ENCODE results near the gene HLA-DQB1.
"Not testable (repeated sequence)": the region's sequence is repeated elsewhere in the genome, so short reads cannot be mapped to it uniquely, and the experiment has no call there.

HLA-DQB1 gene

DNA sequence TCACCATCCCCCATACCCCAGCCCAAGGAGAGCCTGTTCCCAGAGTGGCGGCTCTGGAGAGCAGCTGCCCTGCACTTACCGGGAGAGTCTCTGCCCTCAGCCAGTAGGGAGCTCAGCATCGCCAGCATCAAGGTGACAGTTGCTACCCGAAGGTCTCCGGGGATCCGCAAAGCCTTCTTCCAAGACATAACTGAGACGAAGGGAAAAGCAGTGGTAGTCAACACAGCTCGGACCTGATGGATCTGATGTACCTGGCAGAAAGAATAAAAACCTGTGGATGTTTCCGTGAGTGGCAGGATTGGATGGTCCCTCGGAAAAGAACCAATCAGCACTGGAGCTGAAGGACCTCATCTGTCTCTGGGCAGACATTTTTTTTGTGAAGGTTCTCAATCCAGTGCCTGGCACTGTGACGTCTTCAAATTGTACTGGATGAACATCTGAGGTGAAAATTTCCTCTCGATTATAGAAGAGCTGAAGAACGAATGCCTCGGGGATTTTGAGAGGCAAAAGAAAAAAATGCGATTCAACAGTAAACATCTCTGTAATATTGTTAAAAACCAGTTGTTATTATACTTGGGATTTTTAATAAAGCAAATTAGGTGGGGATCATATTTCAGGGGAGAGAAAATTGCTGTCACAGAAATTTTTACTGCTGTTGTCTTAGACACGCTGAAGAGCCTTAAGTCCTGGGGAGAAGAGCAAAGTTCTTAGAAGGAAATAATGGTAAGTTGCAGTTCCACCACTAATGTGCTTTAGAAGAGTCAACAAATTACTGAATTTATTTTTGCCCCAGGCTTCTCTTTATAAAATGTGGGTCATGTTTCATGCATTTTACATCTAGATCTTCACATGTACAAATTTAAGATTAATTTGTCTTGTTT lies at the start of gene HLA-DQB1:
Gene HLA-DQB1 (minus strand): TSS at position 238 of the 881 bp plus-strand sequence. CDS start 50 bp downstream, at position 188.
- peak; percentile 25 for DNase-seq

DNA sequence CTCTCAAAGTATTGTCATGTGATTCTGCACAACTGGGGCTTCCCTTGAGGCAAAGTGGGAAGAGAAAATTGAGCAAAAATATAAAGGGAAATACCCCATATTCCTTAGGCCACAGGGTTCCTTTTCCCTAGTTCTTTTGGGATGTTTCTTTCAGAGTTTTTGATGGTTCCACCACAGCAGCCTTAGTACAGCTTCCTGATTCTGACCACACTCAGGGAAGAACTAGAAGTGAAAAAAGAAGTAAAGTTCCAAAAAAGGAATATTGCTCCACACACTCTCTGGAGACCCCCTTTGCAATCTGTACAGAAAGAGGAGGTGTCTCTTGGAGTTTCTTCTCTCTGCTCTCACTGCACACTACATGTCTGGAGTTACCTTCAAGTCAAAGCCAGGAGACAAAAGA lies 46.8 kb upstream of the HLA-DQB1 start:
- no peak for DNase-seq

DNA sequence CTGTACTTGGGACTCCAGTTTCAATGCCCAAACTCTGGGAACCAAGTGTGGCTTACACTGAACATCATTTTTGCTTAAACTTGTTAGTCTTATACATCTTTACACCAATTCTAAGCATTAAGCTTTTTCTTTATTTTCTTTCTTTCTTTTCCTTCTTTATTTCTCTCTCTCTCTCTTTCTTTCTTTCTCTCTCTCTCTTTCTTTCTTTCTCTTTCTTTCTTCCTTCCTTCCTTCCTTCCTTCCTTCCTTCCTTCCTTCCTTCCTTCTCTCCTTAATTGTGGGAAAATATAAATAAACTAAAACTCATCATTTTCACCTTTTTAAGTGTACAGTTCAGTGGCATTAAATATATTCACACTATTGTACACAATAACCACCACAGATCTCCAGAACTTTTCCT lies 43.2 kb upstream of the HLA-DQB1 start:
- DNase-seq: no peak

DNA sequence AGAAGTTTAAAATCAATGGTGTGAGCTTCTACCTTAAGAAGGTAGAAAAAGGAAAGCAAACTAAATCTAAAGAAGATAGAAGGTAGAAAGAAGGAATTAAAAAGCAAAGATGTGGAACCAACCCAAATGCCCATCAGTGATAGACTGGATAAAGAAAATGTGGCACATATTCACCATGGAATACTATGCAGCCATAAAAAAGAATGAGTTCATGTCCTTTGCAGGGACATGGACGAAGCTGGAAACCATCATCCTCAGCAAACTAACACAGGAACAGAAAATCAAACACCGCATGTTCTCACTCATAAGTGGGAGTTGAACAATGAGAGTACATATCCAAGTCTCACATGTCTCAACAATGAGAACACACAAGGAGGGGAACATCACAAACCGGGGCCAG lies 38.7 kb upstream of the HLA-DQB1 start:
- DNase-seq: not testable (repeated sequence)

DNA sequence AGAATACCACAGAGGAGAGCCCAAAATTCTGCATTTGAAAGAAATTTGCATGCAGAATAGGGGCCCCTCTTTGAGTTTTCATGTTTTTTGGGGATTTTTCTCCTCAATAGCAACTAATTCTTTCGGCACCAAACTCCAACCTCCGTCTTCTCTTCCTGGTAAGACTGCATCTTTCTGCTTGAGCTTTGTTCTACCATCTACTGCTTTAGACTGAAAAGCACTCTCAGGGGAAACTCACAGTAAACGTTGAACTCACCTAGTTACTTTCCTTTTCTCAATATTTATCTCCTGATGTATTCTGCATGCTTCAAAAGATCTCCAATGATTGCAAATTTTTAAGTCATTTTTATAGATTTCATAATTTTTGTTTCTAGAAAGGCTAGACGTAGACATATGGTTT lies 36.9 kb upstream of the HLA-DQB1 start:
- no peak for DNase-seq

DNA sequence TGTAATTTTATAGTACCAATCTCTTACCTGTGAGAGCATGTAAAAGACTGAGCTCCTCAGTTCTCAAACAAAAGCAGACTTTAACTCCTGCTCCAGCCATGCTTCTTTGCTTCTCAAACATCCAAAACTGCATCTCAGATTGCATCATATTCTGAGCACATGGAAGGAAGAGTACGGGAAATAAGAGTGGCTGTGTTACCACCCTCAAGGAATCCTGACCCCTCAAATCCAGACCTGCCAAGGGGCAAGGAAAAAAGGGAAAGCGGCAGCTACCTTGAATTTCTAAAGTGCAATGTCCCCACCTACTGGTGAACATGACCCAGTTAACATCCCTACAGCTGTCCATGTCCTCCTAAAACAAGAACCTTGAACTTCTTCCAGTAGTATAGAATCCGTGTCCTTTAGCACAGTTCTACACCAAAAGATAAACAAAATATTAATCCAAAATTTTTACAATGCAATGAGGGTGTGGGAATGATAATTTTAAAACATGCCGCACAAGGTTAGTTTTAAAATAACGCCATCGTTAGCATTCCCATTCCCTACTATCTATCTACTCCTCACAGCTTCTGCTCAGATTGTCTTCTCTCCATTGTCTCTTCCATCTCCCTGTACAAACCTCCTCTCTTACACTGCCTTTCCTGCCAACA lies 34.1 kb upstream of the HLA-DQB1 start:
- peak; percentile 15 for DNase-seq

DNA sequence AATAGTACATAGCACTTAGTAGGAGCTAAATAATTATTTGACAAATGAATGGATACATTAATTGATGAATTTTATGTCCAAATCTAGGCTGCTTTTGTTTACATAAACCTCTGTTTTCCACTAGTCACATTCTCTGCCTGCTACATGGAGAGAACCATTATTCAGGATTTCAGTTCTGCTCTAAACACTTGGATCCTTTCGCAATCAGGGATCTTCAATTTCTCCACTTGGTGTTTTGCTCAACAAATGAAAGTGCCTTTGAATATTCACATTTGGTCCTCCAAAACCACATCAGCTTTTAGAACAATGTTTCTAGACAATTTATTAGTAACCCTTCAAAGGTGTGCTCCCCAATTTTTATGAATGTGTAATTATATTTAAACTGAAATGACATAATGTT lies 30.6 kb upstream of the HLA-DQB1 start:
- no peak for DNase-seq

DNA sequence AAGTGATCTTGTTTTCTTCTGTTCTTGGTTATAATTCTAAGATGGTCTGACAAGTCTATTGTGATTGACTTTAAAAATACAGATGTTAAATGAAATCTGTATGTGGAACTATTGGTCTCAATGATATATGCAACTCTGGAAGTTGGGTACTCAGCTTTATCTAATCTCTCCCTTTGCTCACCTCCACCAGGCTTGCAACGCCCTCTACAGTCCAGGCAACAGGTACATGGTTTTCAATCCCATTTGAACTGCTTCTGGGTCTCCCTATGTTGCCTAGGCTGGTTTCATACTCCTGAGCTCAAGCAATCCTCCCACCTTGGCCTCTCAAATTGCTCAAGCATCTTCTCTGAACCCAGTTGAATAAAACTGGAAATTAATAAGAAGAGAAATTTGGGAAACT lies 25.6 kb upstream of the HLA-DQB1 start:
- DNase-seq: peak; percentile 56

DNA sequence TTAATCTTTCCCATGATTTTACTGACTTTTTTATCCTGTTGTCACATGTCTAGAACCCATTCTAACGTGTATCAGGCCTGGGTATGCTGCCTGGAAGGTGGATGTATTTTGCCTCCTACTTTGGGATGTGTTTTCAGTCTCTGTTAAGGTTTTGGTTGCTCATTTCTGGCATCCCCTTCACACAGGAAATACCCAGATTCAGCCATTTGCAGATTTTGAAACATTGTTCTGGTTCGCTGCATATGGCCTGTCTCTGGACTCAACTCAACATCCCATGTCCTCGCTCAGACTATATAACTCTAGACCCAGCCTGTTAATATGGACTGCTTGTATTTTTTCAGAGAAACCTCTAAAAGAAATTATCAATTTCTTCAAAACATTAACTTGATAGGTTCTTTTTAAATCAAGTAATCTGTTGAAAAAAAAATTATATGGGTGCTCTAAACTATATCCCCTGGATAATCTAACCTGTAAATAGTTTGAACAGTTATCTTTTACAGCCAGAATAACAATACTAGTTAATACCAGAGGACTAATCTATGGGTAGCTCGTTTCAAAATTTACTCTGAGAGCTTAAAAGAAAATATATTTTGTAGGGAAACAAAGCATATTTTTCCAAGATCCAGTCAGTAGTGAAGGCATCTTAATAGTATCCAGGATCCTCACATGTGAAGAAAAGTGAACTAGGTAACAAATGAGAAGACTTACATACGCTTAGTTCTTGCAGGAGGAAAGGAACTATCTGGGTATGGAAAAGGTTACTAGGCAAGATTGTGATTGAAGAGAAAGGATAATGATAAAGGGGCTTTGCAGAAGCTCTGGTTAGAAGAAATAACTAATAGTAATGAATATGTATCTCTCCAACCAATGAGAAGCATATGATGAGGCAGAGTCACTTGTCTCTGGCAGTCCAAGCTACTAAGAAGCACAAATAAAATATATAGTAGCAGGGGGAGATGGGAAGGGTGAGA lies 23.4 kb upstream of the HLA-DQB1 start:
- no peak for DNase-seq

DNA sequence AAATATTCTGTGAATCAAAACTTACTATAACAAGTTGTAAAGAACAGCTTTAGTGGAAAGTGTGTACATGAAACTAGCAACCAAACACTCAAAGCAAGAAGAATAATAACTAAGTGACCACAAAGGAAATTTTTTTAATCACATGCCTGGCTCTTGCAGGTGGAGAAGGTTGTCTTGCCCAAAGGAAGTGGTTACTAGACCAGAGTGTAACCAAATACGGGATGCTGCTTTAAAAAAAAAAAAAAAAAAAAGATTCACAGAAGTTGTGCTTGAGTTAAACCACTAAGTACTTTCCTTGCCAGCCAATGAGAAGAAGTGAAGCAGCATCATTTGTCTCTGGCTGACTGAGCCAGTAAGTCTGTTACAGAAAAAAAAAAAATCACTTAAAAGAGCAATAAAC lies 19.1 kb upstream of the HLA-DQB1 start:
- peak; percentile 3 for DNase-seq

DNA sequence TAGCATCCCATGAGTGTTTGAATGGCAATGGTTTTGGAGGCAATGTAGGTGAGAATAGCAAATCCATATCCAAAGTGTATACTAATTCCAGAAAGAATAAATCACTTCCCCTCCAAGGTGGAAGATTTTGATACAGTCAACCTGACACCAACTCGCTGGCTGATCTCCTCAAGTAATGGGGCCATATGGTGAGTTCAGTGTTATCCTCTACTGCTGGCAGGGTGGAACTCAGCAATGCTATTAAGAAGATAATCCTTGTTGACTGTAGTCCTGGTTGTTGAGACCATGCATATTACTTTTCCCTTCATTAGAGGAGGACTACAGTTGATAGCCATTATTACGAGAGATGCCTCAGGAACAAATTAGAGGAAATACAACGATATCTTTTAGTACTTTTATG lies 17.8 kb upstream of the HLA-DQB1 start:
- DNase-seq: no peak

DNA sequence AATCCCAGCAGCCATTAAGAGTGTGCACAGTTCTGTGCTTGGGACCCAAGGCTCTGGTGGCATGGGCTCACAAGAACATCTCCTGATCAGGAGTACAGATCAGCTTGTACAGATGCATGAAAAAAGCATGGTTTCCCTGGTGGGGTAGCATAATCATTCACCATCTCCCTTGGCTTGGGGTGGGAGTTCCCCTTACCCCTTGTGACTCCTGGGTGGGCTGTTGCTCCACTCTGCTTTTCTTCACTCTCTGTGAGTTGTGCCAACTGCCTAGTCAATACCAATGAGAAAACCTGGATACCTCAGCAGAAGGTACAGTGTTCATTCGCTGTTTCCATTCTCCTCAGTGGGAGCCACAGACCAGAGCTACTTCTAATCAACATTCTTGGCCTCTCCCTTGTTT lies 13.6 kb upstream of the HLA-DQB1 start:
- DNase-seq: no peak

DNA sequence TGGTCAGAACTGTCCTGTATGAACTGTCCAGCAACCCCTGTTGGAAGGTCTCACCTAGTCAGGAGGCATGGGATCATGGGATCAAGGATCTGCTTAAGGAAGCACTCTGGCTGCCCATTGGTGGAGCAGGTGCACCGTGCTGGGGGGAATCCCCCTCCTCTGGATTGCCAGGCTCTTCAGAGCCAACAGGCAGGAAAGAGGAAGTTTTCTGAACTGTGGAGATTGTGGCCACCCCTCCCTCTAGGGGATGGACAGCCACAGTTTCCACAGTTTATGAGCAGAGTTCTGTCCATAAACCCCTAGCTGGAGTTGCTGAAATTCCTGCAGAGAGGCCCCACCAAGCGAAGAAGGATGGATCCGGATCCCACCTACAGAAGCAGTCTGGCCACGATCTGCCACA lies 13.0 kb upstream of the HLA-DQB1 start:
- DNase-seq: no peak

DNA sequence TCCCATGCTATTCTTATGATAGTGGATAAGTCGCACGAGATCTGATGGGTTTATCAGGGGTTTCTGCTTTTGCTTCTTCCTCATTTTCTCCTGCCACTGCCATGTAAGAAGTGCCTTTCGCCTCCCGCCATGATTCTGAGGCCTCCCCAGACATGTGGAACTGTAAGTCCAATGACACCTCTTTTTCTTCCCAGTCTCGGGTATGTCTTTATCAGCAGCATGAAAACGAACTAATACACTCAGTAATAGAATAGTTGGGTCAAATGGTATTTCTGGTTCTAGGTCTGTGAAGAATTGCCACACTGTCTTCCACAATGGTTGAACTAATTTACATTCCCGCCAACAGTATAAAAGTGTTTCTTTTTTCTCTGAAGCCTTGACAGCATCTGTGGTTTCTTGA lies 7.7 kb upstream of the HLA-DQB1 start:
- not testable (repeated sequence) for DNase-seq

DNA sequence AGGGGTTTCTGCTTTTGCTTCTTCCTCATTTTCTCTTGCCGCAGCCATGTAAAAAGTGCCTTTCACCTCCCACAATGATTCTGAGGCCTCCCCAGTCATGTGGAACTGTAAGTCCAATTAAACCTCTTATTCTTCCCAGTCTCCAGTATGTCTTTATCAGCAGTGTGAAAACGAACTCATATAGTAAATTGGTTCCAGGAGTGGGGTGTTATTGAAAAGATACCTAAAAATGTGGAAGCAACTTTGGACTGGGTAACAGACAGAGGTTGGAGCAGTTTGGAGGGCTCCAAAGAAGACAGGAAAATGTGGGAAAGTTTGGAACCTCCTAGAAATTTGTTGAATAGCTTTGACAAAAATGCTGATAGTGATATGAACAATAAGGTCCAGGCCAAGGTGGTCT lies 5.5 kb upstream of the HLA-DQB1 start:
- not testable (repeated sequence) for DNase-seq

DNA sequence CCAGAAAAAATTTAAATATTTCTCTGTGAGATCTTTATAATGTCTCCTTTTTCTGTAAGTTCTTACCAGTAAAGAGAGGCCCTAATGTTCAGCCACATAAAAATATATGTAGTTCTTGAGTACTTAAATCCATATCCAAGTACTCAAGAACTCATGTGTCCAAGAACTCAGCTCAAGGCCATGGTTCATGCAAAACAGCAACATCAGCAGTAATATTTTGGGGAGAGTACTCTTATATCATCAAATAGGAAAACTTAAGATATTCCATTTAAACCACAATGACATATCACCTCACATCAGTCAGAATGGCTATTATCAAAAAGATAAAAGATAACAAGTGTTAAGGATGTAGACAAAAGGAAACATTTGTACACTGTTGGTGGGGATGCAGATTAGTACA lies 3.4 kb upstream of the HLA-DQB1 start:
- no peak for DNase-seq

DNA sequence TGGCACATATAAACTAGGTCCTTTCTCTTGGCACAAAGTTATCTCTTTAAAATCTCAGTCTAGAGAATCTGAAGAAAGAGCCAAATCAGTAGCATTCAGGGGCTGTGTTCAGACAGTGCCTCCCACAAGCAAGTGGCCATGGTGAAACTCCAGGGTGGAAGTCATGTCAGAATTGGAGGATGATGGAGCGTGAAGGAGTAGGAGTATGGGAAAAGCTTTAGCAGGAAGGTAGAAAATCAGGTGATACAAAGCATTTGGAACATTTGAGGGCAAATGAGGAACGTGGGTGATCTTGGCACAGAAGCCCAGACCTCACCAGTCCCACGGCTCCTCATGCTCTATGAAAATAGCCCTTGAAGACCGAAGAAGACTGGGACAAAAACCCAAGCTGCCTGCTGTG lies 2.8 kb upstream of the HLA-DQB1 start:
- no peak for DNase-seq

DNA sequence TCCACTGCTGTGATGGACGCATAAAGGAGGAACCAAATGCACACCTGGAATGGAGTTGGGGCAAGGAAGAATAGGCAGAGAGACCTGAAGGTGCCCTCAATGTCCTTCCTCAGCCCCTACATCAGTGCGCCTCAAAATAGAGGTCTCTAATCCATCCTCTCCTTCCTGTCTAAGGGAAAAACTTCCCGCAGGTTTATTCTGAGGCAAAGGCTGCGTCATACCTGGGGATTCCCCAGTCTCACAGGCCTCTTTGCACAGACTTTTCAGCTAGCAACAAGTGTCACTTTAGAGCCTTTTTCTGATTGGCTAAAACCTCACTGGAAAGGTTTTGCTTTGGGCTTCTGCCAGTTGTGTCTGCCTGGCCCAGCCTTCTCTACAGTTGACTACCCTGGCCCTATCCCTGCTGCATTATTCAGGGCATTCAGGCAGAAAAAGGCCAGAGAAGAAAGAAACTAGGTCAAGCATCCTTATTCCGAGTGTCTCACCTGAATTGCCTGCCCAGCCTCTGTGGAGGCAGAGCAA lies 1.8 kb upstream of the HLA-DQB1 start:
- peak; percentile 18 for DNase-seq

DNA sequence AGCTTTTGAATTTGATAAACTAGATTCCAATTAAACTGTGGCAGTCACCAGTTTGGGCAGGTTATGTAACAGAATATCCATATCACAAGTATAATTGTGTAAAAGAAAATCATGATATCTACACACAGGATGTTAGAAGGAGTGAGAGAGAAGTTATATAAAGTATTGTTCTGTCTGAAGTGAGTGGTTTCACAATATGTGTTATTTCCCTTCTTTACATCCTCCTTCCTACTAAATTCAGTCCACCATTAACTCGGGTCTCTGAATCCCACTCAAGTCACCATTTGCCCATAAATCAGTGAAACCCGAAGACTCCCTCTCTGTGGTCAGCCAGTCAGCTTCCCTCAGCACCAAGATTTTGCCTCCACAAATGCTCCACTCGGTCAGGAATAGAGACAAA lies 796 bp downstream of the HLA-DQB1 start:
- DNase-seq: no peak

DNA sequence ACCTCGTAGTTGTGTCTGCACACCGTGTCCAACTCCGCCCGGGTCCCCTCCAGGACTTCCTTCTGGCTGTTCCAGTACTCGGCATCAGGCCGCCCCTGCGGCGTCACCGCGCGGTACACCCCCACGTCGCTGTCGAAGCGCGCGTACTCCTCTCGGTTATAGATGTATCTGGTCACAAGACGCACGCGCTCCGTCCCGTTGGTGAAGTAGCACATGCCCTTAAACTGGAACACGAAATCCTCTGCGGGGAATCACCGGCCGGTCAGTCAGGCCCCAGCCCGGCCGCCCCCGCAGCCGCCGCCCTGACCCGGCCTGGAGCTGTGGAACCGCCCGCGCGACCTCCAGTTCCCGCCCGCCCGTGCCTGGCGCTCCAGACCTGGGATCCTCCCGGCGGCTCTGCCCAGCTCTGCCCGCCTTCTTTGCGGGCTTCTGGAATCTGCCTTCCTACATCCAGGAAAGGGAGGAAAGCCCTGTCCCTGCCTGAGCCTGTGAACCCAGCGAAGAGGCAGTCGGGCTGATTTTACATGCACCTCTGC lies 1.6 kb downstream of the HLA-DQB1 start:
- peak; percentile 3 for DNase-seq

DNA sequence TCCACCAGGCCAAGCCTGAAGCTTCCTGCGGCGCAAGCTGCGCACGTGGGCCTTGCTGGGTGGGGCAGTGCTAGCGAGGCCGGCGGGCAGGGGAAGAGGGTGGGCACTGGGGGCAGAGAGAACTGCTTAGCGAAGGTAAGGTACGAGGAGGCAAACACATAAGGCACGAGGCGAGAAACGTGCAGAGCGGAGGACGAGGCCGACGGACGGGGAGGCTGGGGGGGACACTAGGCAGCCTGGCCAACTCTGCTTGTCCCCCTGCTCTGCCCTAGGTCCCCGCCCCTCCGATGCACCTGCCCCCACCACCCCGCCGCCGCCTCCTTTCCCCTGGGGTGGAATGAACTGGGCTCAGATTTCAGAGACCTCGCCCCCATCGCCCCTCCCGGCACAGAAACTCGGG lies 2.1 kb downstream of the HLA-DQB1 start:
- no peak for DNase-seq

DNA sequence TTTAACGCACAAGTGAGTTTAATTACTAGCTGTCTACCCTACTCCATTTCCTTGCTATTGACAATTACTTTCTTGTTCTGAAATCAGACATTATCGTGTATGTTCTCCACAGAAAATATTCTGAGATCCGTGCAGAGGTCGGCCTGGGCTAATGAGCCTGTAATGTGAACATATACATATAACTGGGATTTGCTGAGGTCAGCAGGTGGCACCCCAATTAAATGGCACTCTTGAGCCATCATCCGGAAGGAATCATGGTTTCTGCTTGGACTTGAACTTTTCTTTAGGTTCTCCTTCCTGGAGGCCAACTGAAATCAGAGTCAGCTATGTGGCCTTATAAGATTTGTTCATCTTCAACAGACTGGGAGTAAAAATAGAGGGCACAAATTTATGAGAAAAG lies 3.6 kb downstream of the HLA-DQB1 start:
- no peak for DNase-seq

DNA sequence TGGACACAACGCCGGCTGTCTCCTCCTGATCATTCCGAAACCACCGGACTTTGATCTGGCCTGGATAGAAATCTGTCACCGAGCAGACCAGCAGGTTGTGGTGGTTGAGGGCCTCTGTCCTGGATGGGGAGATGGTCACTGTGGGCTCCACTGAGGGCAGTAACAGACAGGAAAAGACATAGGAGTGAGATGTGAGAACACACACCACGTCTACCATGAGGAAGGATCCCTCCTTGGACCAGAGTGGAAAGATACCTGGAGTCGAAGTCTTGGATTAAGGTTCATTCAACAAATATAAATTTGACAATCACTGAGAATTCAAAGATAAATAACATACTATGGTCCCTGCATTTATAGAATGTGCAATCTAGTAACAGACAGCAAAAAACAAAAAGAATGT lies 4.4 kb downstream of the HLA-DQB1 start:
- no peak for DNase-seq

Measured in activated CD4-positive, alpha-beta T cell treated with anti-CD3 and anti-CD28 coated beads, Interleukin-2, amount 50 U/mL, for 1 hour (primary cell).